Gastrocnemius medialis (tissue), 4 donors: ENCODE results near the gene FCHSD2. TPM values are rescaled to one million over a fixed set of nuclear protein-coding genes. Genes with fewer than 3 reads are reported as not detected.

Experiments
- ATAC-seq, 2 donors: fragments of 150-250 bp; one replicate each; pipeline ENCODE4 v1.9.1; 2016
- DNase-seq, 2 donors: peaks; one replicate each; pipeline ENCODE4 v3.0.0-alpha.2; 2019
- H3K27ac ChIP-seq, 4 donors: fragments of 200-600 bp; sonication (generic); 1 replicate in 1 of 4; 2 replicates in 3 of 4; pipeline ENCODE4 v1.5.1; 2016 to 2018; ENCODE audit warnings: mild to moderate bottlenecking in 2 of 4, moderate library complexity in 1 of 4
- H3K27me3 ChIP-seq, 3 donors: fragments of 200-600 bp; sonication (generic) in 2 of 3; 1 replicate in 1 of 3; 2 replicates in 2 of 3; pipeline versions ENCODE4 v1.5.1 to v1.6.0; 2016 to 2019; ENCODE audit warnings: mild to moderate bottlenecking in 1 of 3, moderate library complexity in 1 of 3
- H3K36me3 ChIP-seq, 2 donors: fragments of 200-600 bp; sonication (generic) in 1 of 2; one replicate each; pipeline ENCODE4 v1.5.1; 2017 to 2018
- H3K4me1 ChIP-seq, 2 donors: fragments of 200-600 bp; sonication (generic) in 1 of 2; one replicate each; pipeline ENCODE4 v1.5.1; 2016 to 2017; ENCODE audit warnings: mild to moderate bottlenecking in 2 of 2
- H3K4me3 ChIP-seq, 4 donors: fragments of 200-600 bp; sonication (generic) in 3 of 4; 1 replicate in 1 of 4; 2 replicates in 3 of 4; pipeline ENCODE4 v1.5.1; 2016 to 2019; ENCODE audit warnings: mild to moderate bottlenecking in 2 of 4
- H3K9me3 ChIP-seq, 3 donors: fragments of 200-600 bp; sonication (generic) in 2 of 3; 1 replicate in 1 of 3; 2 replicates in 2 of 3; pipeline ENCODE4 v1.5.1; 2016 to 2019
- CTCF ChIP-seq, 5 experiments: fragments of 450-650 bp in 3 of 5; fragments of 200-600 bp in 2 of 5; sonication (generic) in 2 of 5; IDR thresholded peaks in 4 of 5; conservative IDR thresholded peaks in 1 of 5; 1 replicate in 4 of 5; 2 replicates in 1 of 5; pipeline ENCODE4 v1.5.1; 2016 to 2019; ENCODE audit warnings: antibody characterized with exemption in 5 of 5, mild to moderate bottlenecking in 3 of 5, moderate library complexity in 3 of 5
- POLR2A ChIP-seq, 2 donors: fragments of 450-650 bp; IDR thresholded peaks; one replicate each; pipeline ENCODE4 v1.6.1; 2017; ENCODE audit warnings: antibody characterized with exemption in 2 of 2, mild to moderate bottlenecking in 2 of 2, moderate library complexity in 2 of 2
- in situ Hi-C, 4 donors: fragments of 200-750 bp; cut with MboI; loops; one replicate each; pipeline versions ENCODE4 v1.15.0 to v1.8.0; 2017; ENCODE audit warnings: low sequenced_read_pairs in 4 of 4
- intact Hi-C: fragments of 100-400 bp; cut with DNase I; formaldehyde crosslinking; loops from one replicate; pipeline ENCODE4 v1.15.1; 2023; ENCODE audit warnings: low total_unique reads
- total RNA-seq, 4 donors: library from RNA; depleted of rRNA; stranded (reverse); fragments of >200 nt; gene quantifications; one replicate each; pipeline versions ENCODE4 v1.1.0 to v1.2.3, GENCODE V29; 2016

Gene FCHSD2
- total RNA-seq, 4 donors from 2014 or later, result 5.6 to 10.0 (median 8.0) TPM

- in situ Hi-C loops (no loop called here), intact Hi-C loops (no loop called here)
These were observed 290.4 kb downstream of the FCHSD2 start for GRCh38 chr11:72851726-72852125.

GRCh38 chr11:72850832-72851231, 291.3 kb downstream of the FCHSD2 start:
- Histone ChIP-seq H3K27ac (no peak overlapping the region), H3K4me1 (peaks cover 0 to 5% of the 10 kb centered on the region in 2 donors), H3K4me3 (no peak overlapping the region), H3K36me3 (no peaks in the 10 kb centered on the region), H3K27me3 (no peaks in the 10 kb centered on the region), H3K9me3 (no peaks in the 10 kb centered on the region)
- ATAC-seq (no peak), DNase-seq (no peak)
- in situ Hi-C loops (no loop called here), intact Hi-C loops (no loop called here)
- no peak for TF ChIP-seq CTCF (IDR thresholded peaks at IDR 0.05 in 4 of 5, conservative IDR thresholded peaks at IDR 0.05 in 1 of 5)
- TF ChIP-seq POLR2A (IDR thresholded peaks at IDR 0.05), result no peak

More at GRCh38 chr11:72851726-72852125, 290.4 kb downstream of the FCHSD2 start:
- Histone ChIP-seq H3K9me3 (no peaks in the 10 kb centered on the region), H3K4me3 (no peak overlapping the region), H3K27me3 (no peaks in the 10 kb centered on the region), H3K4me1 (peaks cover 0 to 5% of the 10 kb centered on the region in 2 donors), H3K27ac (no peak overlapping the region), H3K36me3 (no peaks in the 10 kb centered on the region)
- TF ChIP-seq CTCF (IDR thresholded peaks at IDR 0.05 in 4 of 5, conservative IDR thresholded peaks at IDR 0.05 in 1 of 5) (no peak), POLR2A (IDR thresholded peaks at IDR 0.05) (no peak)
- no peak for ATAC-seq
- DNase-seq, result no peak

DNA sequence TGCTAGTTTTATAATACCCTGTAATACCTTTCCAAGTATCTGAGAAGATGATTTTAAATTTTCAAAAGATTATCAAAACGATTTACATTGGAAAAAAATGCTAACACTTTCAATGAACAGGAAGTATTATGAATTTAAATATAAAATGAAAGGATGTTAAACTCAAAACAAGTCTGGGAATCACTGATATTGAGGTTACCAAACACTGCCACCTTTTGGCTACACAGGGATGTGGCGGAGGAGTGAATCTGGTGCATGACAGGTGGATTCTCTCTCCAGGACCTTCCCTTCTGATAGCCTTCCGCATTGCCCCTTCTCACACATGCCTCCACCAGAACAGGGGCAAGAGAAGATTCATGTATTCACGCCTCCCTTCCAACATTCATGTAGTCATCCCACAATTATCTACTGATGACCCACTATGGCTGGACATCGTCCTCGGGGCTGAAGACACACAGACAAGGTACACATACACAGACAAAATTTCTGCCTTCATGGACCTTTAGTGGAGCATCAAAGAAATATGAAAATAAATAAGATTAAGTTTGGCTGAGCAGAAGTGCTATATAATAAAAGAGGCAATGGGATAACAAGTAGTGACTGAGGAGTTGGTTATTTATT, 293.2 kb downstream of the FCHSD2 start:
- H3K36me3 ChIP-seq, result no peaks in the 10 kb centered on the region
- DNase-seq, result no peak
- no peaks in the 10 kb centered on the region for H3K27me3 ChIP-seq
- H3K9me3 ChIP-seq, result no peaks in the 10 kb centered on the region
- peaks cover 0 to 5% of the 10 kb centered on the region in 2 donors for H3K4me1 ChIP-seq
- intact Hi-C loops, result loop anchor here (1.0 kb wide), 1 partner anchor 18 kb away; no protein-coding TSS in a partner anchor
- in situ Hi-C loops, result loop anchor here (25.0 kb wide), 1 partner anchor 438 kb away; no protein-coding TSS in a partner anchor
- H3K4me3 ChIP-seq, result no peak overlapping the region
- no peak overlapping the region for H3K27ac ChIP-seq
- ATAC-seq, result no peak
- TF ChIP-seq POLR2A (IDR thresholded peaks at IDR 0.05), result no peak
- TF ChIP-seq CTCF (IDR thresholded peaks at IDR 0.05 in 4 of 5, conservative IDR thresholded peaks at IDR 0.05 in 1 of 5), result peak; percentile 23 to 59 (median 46)

GRCh38 chr11:72844356-72844755, 297.8 kb downstream of the FCHSD2 start:
- DNase-seq (no peak), ATAC-seq (no peak)
- no peak overlapping the region for H3K27ac ChIP-seq
- TF ChIP-seq CTCF (IDR thresholded peaks at IDR 0.05 in 4 of 5, conservative IDR thresholded peaks at IDR 0.05 in 1 of 5) (no peak), POLR2A (IDR thresholded peaks at IDR 0.05) (no peak)
- H3K9me3 ChIP-seq, result no peaks in the 10 kb centered on the region
- H3K4me3 ChIP-seq, result no peak overlapping the region
- H3K36me3 ChIP-seq, result peaks cover 0 to 21% of the 10 kb centered on the region in 2 donors
- peaks cover 4 to 26% of the 10 kb centered on the region in 2 donors for H3K4me1 ChIP-seq
- intact Hi-C loops, result no loop called here
- no peaks in the 10 kb centered on the region for H3K27me3 ChIP-seq
- in situ Hi-C loops, result loop anchor here (25.0 kb wide), 1 partner anchor 443 kb away; no protein-coding TSS in a partner anchor
